ENCODE measurements around the gene OR10G4.

DNA sequence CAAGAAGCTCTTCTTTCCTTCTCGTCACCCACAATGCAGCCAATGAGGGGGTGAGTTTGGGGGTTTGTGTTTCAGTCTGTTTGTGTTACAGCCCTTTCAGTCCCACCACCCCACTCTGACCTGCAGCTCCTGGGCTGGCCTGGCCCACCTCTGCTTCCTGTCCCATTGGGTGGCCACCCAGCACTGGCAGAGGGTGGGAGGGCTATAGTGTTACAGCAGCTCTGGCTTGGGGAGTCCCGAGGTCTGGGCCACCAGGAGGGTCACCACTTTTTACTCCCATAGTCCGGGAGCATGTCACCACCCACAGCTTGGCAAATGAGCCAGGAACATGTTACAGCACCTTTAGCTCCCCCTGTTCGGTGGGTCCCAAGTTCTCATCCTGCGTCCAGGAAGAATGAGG lies 33.5 kb upstream of the OR10G4 start:
- TF ChIP-seq, protein P1, sequence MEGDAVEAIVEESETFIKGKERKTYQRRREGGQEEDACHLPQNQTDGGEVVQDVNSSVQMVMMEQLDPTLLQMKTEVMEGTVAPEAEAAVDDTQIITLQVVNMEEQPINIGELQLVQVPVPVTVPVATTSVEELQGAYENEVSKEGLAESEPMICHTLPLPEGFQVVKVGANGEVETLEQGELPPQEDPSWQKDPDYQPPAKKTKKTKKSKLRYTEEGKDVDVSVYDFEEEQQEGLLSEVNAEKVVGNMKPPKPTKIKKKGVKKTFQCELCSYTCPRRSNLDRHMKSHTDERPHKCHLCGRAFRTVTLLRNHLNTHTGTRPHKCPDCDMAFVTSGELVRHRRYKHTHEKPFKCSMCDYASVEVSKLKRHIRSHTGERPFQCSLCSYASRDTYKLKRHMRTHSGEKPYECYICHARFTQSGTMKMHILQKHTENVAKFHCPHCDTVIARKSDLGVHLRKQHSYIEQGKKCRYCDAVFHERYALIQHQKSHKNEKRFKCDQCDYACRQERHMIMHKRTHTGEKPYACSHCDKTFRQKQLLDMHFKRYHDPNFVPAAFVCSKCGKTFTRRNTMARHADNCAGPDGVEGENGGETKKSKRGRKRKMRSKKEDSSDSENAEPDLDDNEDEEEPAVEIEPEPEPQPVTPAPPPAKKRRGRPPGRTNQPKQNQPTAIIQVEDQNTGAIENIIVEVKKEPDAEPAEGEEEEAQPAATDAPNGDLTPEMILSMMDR (IDR thresholded peaks at IDR 0.05): no peak
- TF ChIP-seq POLR2AphosphoS5 (IDR thresholded peaks at IDR 0.05): no peak
- no peak for TF ChIP-seq POLR2A (IDR thresholded peaks at IDR 0.05)
